ENCODE results near the gene ZBTB20.

The ZBTB20 gene

DNA sequence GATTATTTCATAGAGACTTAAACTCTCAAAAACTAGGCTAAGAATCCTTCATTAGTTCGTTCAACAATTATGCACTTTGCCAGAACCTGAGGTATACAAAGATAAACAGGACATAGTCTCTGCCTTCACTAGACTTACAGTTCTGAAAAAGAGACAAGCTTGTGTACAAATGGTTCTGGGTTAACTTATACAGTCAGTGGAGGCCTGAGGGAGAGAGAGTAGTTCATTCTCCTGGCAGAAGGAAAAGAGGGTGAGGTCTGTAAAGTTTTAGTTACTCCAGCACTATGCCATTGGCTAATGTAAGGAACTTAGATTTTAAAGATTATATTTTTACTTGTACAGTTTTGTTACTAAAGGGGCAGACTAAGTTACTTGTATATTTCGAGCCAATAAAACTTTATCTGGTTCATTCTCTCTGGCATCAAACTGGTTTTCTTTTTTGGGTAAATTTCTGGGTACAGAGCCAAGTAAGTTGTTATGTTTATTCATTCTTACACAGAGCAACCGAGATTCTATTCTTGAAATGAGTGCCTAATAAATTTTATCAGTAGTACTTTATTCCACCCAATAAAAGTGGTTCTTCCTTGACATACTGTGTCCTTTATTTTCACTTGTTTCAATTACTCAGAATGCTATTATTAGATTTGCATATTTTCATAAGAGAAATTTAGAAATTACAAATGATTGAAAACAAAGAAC lies 574.6 kb downstream of the ZBTB20 start:
- no peak for DNase-seq (ENCODE audit: low read depth in 2 of 2)

GRCh38 chr3:114571363-114571762 lies 575.7 kb downstream of the ZBTB20 start:
- no peak for DNase-seq (ENCODE audit: low read depth in 2 of 2)

DNA sequence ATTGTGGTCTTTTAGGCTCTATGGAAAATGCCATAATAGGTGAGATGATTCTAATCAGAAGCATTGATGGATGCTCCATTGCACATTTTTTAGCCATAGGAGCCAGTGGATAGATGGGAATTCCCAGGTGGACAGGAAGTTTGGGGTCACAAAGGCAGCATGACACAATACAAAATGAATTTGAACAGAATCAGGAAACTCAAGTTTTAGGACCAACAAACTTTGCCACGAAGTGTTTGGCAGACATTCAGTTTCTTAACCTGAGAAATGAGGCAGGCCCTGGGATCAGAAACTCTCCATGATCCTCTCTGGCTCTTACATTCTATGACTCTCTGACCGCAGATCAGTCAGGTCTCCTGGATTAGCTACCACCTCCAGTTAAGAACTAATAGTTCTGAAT lies 577.9 kb downstream of the ZBTB20 start:
- DNase-seq (ENCODE audit: low read depth in 2 of 2) = no peak

- no peak for DNase-seq (ENCODE audit: low read depth in 2 of 2)
These were observed 579.3 kb downstream of the ZBTB20 start for GRCh38 chr3:114567771-114568170.

DNA sequence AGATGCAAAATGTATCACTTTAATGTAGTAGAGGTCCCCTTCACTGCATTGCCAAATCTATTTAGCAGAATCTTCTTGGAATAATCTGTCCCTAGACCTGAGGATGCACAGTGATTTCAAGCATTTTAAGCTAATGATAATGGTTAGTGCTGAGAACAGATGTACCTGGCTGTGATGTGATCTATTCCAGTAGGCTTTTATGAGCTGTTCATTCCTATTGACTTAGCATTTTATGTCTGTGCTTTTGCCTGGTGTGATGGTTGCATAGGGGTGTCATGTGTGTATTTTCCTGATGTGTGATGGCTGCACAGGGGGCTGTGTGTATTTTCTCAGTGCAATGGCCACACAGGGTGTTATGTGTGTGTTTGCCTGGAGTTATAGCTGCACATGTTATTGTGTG lies 580.3 kb downstream of the ZBTB20 start:
- DNase-seq (ENCODE audit: low read depth in 2 of 2) = no peak

- no peak for DNase-seq (ENCODE audit: low read depth in 2 of 2)
These were observed 580.8 kb downstream of the ZBTB20 start for GRCh38 chr3:114566162-114566755.

- DNase-seq (ENCODE audit: low read depth in 2 of 2) = no peak
These were observed 581.9 kb downstream of the ZBTB20 start for GRCh38 chr3:114565216-114565615.

GRCh38 chr3:114563720-114564119 lies 583.4 kb downstream of the ZBTB20 start:
- no peak for DNase-seq (ENCODE audit: low read depth in 2 of 2)

GRCh38 chr3:114562557-114562956 lies 584.5 kb downstream of the ZBTB20 start:
- no peak for DNase-seq (ENCODE audit: low read depth in 2 of 2)

- no peak for DNase-seq (ENCODE audit: low read depth in 2 of 2)
These were observed 588.8 kb downstream of the ZBTB20 start for GRCh38 chr3:114558271-114558670.

DNA sequence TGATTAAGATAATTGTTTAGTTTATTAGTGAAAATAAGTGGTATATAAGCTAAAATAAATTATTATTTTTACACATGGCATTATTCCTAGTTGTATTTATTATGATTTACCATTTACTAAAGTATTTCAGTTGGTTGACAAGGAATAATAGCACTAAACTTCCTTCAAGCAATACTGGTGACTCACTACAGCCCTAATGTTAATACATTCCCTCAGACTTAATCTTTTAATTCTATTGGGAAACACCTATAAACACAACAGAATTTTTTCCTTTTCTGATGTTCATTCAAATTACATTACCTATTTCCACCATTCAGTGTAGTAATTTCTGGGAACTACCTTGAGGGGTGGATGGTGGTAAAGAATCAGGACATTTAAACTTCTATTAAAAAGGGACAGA lies 589.3 kb downstream of the ZBTB20 start:
- DNase-seq (ENCODE audit: low read depth in 2 of 2) = no peak

- no peak for DNase-seq (ENCODE audit: low read depth in 2 of 2)
These were observed 590.4 kb downstream of the ZBTB20 start for GRCh38 chr3:114556657-114557213.

DNA sequence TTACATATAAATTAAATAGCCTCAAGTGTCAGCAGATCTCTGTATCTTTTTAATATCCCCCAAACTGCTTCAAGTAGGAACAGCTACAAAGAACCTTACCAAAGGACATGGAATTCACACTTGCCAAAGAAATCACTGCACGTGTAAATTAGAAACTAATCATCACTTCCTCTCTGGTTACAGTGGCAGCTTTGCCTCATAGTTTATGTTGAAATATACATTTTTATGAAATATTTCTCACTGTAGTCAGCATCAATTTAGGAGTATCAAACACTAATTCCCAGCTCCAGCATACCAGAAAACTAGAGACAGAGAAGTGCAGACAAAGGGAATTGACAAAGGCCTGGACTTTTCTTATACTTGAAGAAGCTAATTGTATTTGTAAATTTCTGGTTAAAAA lies 592.4 kb downstream of the ZBTB20 start:
- DNase-seq (ENCODE audit: low read depth in 2 of 2) = no peak

- no peak for DNase-seq (ENCODE audit: low read depth in 2 of 2)
These were observed 593.0 kb downstream of the ZBTB20 start for GRCh38 chr3:114553949-114554593.

DNA sequence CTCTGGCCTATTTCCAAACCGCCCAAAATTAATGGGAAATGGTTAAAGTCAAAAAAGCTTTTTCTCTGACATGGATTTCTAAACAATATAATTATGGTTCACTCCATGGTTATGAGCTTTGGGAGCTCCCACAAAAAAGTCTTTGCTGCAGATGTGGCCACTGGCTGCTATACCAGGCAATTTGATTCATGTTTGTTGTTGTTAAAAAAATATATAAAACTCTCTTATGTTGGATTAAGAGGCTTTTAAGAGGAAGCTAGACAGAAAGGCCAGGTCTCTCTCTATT lies 594.6 kb downstream of the ZBTB20 start:
- DNase-seq (ENCODE audit: low read depth in 2 of 2) = no peak

- DNase-seq (ENCODE audit: low read depth in 2 of 2) = no peak
These were observed 595.1 kb downstream of the ZBTB20 start for GRCh38 chr3:114551770-114552526.

DNA sequence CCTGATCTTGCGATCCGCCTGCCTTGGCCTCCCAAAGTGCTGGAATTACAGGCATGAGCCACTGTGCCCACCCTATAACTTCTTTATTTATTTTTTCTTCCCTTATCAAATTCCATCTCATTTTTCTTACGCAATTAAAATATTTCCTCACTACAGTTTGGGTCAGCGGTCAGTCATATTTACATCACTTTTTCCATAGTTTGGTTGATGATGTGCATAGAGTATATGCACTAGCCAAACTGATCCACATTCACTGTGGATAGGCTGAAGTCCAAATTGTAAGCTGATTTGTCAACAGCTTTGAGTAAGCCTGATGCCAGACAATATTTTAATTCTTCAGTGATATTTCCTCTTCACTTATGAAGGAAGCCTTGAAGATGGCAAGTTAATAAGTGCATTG lies 596.9 kb downstream of the ZBTB20 start:
- no peak for DNase-seq (ENCODE audit: low read depth in 2 of 2)

DNA sequence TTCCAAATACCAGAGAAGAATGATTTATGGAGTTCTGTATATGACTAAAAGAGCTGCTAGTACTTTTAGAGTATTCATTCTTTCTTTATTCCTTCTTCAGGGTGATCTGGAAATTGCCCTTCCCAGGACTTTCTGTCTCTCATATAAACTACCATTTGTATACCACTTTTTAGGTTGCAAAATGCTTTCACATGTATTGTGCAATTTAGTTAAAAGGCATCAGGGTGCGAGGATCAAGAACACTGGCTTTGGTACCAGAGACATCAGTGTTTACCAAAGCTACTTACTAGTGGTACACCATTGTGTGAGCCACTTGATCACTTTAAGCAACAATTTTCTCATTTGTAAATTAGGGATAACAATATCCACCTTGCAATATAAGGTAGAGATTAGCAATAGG lies 601.9 kb downstream of the ZBTB20 start:
- no peak for DNase-seq (ENCODE audit: low read depth in 2 of 2)

GRCh38 chr3:114542359-114542758 lies 604.7 kb downstream of the ZBTB20 start:
- DNase-seq (ENCODE audit: low read depth in 2 of 2) = no peak

- DNase-seq (ENCODE audit: low read depth in 2 of 2) = no peak
These were observed 607.6 kb downstream of the ZBTB20 start for GRCh38 chr3:114539525-114539924.

DNA sequence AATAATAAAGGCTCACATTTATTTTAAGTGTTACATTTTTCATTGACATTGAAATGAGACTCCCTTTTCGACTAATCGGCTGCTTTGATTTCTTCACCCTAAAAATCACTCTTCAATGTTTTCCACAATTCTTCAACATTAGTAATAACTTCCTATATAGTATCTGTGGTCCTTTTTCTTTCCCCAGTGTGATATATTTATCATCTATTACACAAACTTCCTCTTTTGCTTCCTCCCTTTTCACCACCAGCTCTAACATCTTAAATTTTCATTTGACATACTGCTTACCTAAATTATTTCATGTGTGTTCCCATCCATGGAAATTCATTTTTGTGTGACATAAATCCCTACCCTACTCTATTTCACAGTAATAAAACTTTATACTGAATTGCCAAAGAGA lies 608.9 kb downstream of the ZBTB20 start:
- DNase-seq (ENCODE audit: low read depth in 2 of 2) = no peak

- DNase-seq (ENCODE audit: low read depth in 2 of 2) = no peak
These were observed 618.6 kb downstream of the ZBTB20 start for GRCh38 chr3:114528517-114528916.
